HG02610 (cell line): ENCODE results near the gene CYP2W1.
A peak's percentile ranks its signal among the peaks of the same experiment; 100 is the strongest.
"Not testable (repeated sequence)": the region's sequence is repeated elsewhere in the genome, so short reads cannot be mapped to it uniquely, and the experiment has no call there.

Experiments
- ATAC-seq: cut with Tn5 transposase; IDR thresholded peaks from one replicate; pipeline ENCODE4 v1.9.1; 2021; ENCODE audit warnings: mild to moderate bottlenecking, moderate library complexity; ENCODE audit not compliant: unreplicated experiment

CYP2W1 gene

GRCh38 chr7:983004-983615 is at the start of gene CYP2W1:
Gene CYP2W1 (plus strand): TSS chr7:983181. CDS start chr7:983212, 31 bp downstream.
- no peak for ATAC-seq

GRCh38 chr7:934469-935163 is 48.4 kb upstream of the CYP2W1 start:
- ATAC-seq = no peak

- no peak for ATAC-seq
These were observed 47.7 kb upstream of the CYP2W1 start for GRCh38 chr7:935164-935873.

- ATAC-seq = no peak
These were observed 47.1 kb upstream of the CYP2W1 start for GRCh38 chr7:935874-936385.

- ATAC-seq = peak; percentile 75
These were observed 46.5 kb upstream of the CYP2W1 start for GRCh38 chr7:936386-937054.

- ATAC-seq = no peak
These were observed 45.0 kb upstream of the CYP2W1 start for GRCh38 chr7:937856-938484.

- ATAC-seq = no peak
These were observed 44.3 kb upstream of the CYP2W1 start for GRCh38 chr7:938546-939185.

GRCh38 chr7:939843-940242 is 43.1 kb upstream of the CYP2W1 start:
- no peak for ATAC-seq

GRCh38 chr7:940599-941408 is 42.2 kb upstream of the CYP2W1 start:
- no peak for ATAC-seq

GRCh38 chr7:943793-944192 is 39.2 kb upstream of the CYP2W1 start:
- not testable (repeated sequence) for ATAC-seq

- no peak for ATAC-seq
These were observed 38.2 kb upstream of the CYP2W1 start for GRCh38 chr7:944744-945143.

- no peak for ATAC-seq
These were observed 37.8 kb upstream of the CYP2W1 start for GRCh38 chr7:945147-945555.

- ATAC-seq = no peak
These were observed 37.3 kb upstream of the CYP2W1 start for GRCh38 chr7:945556-946255.

GRCh38 chr7:946256-946996 is 36.6 kb upstream of the CYP2W1 start:
- no peak for ATAC-seq

- no peak for ATAC-seq
These were observed 35.4 kb upstream of the CYP2W1 start for GRCh38 chr7:947391-948210.

GRCh38 chr7:949021-949934 is 33.7 kb upstream of the CYP2W1 start:
- ATAC-seq = peak; percentile 4
